Activated naive CD4-positive, alpha-beta T cell treated with Interleukin-2 at 50 U/mL for 16 hours (primary cell): ENCODE data around the gene ATP2A3.
A peak's percentile ranks its signal among the peaks of the same experiment; 100 is the strongest.
"Not testable (repeated sequence)": the region's sequence is repeated elsewhere in the genome, so short reads cannot be mapped to it uniquely, and the experiment has no call there.

ENCODE experiments used
- DNase-seq: peaks from one replicate; pipeline ENCODE4 v3.0.0-alpha.2; 2020

The ATP2A3 gene

GRCh38 chr17:3954086-3954485, 10.2 kb downstream of the ATP2A3 start:
- DNase-seq = no peak

GRCh38 chr17:3953542-3953941, 10.7 kb downstream of the ATP2A3 start:
- DNase-seq = no peak

GRCh38 chr17:3952186-3952585, 12.1 kb downstream of the ATP2A3 start:
- no peak for DNase-seq

- DNase-seq = no peak
Measured at GRCh38 chr17:3951420-3951819, 12.8 kb downstream of the ATP2A3 start.

- DNase-seq = no peak
Measured at GRCh38 chr17:3951003-3951402, 13.2 kb downstream of the ATP2A3 start.

GRCh38 chr17:3950584-3950983, 13.7 kb downstream of the ATP2A3 start:
- no peak for DNase-seq

- DNase-seq = no peak
Measured at GRCh38 chr17:3949418-3949817, 14.8 kb downstream of the ATP2A3 start.

- DNase-seq = not testable (repeated sequence)
Measured at GRCh38 chr17:3948551-3948950, 15.7 kb downstream of the ATP2A3 start.

GRCh38 chr17:3947318-3947810, 16.9 kb downstream of the ATP2A3 start:
- DNase-seq = no peak

- no peak for DNase-seq
Measured at GRCh38 chr17:3946711-3947235, 17.5 kb downstream of the ATP2A3 start.

GRCh38 chr17:3944485-3945388, 19.5 kb downstream of the ATP2A3 start:
- DNase-seq = peak; percentile 22

GRCh38 chr17:3943240-3943891, 20.9 kb downstream of the ATP2A3 start:
- DNase-seq = no peak

GRCh38 chr17:3940965-3941698, 23.1 kb downstream of the ATP2A3 start:
- no peak for DNase-seq

GRCh38 chr17:3937359-3937758, 26.9 kb downstream of the ATP2A3 start:
- DNase-seq = no peak

GRCh38 chr17:3935825-3936355, 28.3 kb downstream of the ATP2A3 start:
- DNase-seq = no peak

- no peak for DNase-seq
Measured at GRCh38 chr17:3935140-3935542, 29.1 kb downstream of the ATP2A3 start.

GRCh38 chr17:3929764-3930163, 34.5 kb downstream of the ATP2A3 start:
- DNase-seq = no peak

GRCh38 chr17:3929181-3929580, 35.1 kb downstream of the ATP2A3 start:
- DNase-seq = no peak

GRCh38 chr17:3928406-3928805, 35.8 kb downstream of the ATP2A3 start:
- no peak for DNase-seq

- DNase-seq = no peak
Measured at GRCh38 chr17:3927628-3928340, 36.5 kb downstream of the ATP2A3 start.

- no peak for DNase-seq
Measured at GRCh38 chr17:3926860-3927627, 37.2 kb downstream of the ATP2A3 start.
